NCI-H1048 (cell line): ENCODE data around the gene KIAA1328.

Source experiments
- DNase-seq: peaks from one replicate; lab custom pipeline; 2025; lab: John Stamatoyannopoulos, UW

KIAA1328 gene

GRCh38 chr18:37222354-37222998 is 393.5 kb downstream of the KIAA1328 start:
- DNase-seq, result no peak

DNA sequence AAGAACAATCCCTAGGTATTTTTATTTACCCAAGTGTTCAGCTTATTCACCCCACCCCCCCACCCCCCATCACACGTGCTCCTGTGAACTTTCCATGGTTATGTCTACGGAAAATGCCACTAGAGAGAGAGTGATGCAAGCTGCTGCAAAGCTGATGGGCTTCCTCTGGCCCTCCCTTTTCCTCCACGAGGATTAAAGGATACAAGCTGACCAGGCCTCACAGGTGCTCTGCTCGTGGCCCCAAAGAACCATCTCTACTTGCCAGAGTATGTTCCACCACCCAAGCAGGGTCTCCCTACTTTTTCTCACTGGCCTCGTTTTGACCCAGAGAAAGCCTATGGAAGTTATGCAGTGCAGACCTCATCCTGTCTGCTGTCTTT is 394.1 kb downstream of the KIAA1328 start:
- no peak for DNase-seq

DNA sequence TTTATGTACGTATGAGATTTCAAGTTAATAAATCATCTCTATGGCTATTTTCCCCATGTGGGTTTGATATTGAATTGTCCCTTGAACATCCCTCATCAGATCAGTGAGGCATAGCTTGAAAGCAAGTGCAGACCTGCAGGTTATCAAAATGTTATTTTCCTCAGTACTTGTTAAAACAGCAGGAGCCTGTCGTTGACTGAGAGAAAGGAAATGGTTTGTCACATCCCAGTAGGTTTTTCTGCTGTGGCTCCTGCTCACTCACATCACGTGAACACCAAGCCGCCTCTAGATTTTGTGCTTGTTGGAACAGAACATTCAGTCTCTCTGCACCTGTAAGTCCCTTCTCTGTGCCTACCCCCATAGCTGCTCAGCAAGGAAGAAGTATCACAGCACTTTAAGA is 396.4 kb downstream of the KIAA1328 start:
- no peak for DNase-seq

GRCh38 chr18:37230768-37231167 is 401.8 kb downstream of the KIAA1328 start:
- DNase-seq, result no peak

GRCh38 chr18:37231251-37231650 is 402.3 kb downstream of the KIAA1328 start:
- no peak for DNase-seq

GRCh38 chr18:37235583-37235982 is 406.7 kb downstream of the KIAA1328 start:
- DNase-seq, result no peak

DNA sequence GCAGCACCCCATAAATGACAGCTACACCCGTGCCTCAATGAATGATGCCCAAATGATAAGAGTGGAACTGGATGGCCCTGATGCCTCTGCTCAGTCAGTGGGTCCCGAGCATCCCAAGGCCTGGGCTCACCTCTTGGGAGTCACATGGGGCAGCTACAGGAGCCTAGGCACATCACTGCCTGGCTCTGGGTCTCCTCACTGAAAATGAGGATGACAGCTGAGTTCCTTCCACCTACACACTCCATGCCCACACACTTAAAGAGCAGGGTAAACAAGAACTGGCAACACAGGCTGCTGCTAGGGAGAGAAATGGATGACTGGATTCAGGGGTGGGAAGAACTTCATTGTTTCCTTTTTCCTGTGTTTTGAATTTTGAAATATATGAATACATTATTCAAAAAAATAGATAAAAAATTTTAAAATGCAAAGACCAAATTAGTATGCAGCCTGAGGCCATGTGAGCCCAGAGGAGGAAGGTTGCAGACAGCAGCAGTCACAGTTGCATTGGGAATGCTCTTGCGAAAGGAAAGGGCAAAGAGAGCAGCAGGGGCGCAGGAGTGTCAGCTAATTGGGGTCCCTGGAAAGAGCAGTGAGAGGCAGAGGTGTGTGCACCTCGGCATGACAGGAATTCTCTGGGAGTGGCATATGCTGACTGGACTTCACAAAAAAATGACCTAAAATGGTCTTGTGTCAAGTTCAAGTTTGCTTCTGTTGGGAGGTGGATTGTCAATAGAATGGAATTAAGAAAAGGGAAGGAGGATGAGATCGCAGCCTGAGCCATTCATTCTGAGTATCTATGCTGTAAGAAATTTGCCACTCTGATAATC is 409.6 kb downstream of the KIAA1328 start:
- DNase-seq, result no peak

- no peak for DNase-seq
These were observed 413.2 kb downstream of the KIAA1328 start for GRCh38 chr18:37242091-37242490.

DNA sequence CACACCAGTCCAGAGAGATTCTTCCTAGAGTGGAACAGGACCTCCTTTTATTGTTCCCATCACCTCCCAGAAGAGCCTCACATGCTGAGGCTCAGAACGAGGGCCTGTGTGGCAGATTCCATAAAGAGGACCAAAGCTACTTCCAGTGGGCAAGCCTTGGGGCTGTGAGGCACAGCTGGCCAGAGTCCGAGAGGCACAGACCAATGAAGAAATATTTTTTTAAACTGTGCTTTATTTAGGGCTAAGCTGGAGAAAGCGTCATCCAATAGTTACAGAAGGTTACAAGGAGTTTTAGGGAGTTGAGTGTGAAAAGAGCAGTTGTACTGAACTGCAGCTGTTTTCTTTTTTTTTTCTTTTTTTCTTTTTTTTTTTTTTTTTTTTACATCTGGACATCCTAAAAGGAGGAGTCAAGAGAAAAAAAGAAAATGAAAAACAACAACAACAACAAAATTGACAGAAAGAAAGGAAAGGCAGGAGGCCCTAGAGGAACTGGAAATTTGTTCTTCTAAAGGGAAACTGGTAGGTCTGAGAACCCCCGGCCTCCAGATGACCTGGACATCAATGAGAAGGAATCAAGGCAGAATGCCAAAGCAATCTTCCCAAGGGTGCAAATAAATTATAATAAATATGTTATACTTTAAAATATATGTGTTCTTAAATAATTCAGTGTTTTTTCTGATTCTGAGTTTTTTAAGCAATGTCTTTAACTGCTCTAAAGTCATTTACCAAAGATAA is 414.1 kb downstream of the KIAA1328 start:
- no peak for DNase-seq

GRCh38 chr18:37243741-37244140 is 414.8 kb downstream of the KIAA1328 start:
- no peak for DNase-seq

DNA sequence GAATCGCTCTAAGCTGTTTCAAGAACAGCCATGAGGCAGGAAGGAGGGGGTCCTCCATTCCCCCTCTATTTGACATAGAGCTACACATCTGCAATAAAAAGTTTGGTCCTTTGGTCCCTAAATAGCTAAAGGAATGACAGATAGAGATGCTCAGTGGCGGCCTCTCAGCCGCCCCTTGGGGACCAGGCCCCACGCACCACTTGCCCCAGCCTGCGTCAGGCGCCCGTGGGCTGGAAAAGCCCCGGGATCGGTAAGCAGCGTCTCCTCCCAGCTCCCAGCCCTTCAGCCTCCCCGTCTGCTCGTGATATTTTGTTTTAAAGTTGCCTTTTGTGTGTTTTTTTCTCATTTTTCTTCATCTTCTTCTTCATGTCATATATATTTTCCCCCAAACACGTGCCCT is 415.7 kb downstream of the KIAA1328 start:
- no peak for DNase-seq

DNA sequence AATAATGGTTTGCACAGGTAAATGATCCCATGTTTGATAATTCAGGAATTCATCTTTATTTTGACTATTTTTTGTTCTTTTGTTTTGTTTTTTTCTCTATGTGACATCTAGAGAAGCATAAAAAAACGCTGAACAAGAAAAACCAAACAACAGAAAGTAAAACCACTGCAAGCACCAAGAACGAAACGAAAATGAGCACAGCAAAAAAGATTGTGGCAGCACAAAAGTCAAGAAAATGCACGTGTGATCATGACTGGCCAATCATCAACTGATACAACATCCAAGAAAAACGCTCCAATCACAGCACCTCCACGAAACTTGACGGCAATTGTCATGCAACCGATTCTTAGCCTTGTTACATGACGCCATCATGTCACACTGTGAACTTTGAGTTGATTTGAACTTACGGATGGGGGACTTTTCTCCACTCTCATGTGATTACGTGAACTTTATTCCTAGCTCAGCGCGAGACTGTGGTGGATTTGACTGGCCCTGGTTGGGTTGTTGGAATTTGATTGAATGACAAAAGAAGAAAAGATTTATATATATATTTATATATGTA is 417.9 kb downstream of the KIAA1328 start:
- DNase-seq, result no peak

DNA sequence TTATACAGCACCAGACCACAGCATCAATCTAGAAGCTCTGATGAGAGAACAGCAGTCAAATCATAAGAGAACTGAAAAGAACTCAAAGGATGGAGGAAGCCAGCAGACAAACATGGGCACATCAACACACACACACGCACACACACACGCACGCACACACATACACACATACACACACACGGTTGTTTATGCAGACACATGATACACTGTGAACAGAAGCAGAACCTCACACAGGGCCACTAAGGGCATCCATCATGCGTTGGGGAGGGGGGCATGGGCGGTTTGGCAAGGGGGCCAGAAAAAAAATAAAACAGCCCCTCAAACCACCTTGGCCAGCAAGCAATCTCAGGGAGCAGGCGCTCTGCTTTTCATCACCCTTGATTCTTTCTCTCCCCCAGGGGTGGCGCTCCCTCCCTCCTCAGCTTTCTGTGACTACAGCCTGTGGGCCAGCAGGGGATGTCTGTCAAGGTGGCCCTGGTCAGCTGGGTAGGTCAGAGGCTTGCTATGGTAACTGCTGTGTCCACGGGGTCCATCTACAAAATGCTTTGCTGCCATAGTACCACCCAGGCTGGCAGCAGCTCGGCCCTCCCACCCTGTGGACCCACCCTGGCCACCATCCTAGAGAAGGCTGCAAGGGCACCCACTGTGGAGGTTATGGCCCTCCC is 418.7 kb downstream of the KIAA1328 start:
- no peak for DNase-seq

DNA sequence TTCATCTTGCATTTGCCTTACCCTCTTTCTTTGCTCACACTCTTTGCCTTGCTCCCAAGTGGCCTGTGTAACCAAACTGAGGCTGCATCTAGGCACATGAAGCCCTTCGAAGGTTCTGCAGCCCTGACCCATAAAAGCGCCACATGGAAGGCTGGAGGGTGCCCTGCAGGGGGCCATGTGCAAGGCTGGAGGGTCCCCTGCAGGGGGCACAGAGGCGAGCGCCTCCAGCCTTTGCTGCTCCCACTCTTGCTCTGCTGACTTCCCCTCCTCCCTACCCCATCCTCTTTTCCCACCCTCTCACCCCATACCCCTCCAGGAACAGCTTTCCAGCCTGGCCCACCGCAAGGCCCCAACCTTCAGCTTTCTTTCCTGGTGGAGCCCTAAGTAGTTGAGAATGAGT is 419.4 kb downstream of the KIAA1328 start:
- no peak for DNase-seq

DNA sequence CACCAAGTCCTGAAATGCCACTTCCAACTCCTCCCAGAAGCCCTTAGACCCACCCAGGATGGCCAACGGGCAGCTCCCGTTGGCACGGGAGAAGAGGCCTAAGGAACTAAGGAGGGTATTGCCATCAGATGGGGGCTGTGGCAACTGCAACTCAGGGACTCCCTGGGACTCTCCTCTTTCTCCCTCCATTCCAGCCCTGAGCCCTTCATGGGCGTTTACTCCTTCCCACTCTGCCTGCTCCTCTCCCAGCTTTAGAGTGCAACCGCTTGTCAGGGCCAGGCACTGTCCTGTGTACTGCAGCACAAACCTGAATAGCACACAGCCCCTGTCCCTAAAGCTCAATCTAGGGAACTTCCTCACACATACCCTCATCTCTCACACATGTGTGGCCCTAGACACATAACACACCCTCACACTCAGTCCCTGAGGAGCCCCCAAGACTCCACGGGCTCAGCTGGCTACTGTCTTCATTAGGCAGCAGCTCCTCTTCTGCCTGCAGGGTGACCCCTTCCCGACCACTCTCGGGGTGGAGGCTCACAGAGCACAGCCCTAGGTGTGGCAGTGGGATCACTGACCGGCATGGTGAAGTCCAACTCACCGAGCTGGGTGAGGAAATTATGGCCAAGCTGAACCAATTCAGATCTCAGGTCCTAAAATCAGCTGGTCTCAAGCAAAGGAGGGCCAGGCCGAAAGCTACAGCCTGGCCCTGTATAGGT is 420.4 kb downstream of the KIAA1328 start:
- no peak for DNase-seq

GRCh38 chr18:37249895-37250618 is 421.1 kb downstream of the KIAA1328 start:
- DNase-seq, result no peak

GRCh38 chr18:37251679-37252078 is 422.8 kb downstream of the KIAA1328 start:
- no peak for DNase-seq

GRCh38 chr18:37252342-37252741 is 423.4 kb downstream of the KIAA1328 start:
- DNase-seq, result no peak

GRCh38 chr18:37252854-37253393 is 424.0 kb downstream of the KIAA1328 start:
- DNase-seq, result no peak
